Measurements from ENCODE around the gene MAP4K2.

DNA sequence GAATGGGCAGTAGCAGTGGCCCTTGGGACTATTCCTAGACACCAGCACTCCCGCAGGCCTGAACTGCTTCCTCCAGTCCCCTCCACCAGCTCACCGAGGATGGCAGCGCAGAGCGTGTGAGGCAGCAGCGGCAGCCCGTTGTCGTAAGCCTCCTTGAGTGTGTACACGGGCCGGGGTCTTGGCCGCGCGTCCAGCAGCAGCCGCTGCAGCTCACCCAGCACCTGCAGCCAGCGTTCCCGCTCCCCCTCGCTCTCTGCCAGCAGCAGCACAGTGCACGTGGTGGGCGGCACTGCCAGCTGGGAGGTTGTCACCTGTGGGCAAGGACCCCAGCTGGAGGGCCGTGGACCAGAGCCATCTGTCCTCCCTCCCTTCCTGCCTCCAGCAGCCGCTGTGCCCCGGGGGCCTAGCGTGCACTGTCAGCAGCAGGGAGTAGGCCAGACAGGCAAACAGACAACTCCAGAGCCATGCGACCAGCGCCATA is 28.4 kb upstream of the MAP4K2 start:
- TF ChIP-seq, protein P1, sequence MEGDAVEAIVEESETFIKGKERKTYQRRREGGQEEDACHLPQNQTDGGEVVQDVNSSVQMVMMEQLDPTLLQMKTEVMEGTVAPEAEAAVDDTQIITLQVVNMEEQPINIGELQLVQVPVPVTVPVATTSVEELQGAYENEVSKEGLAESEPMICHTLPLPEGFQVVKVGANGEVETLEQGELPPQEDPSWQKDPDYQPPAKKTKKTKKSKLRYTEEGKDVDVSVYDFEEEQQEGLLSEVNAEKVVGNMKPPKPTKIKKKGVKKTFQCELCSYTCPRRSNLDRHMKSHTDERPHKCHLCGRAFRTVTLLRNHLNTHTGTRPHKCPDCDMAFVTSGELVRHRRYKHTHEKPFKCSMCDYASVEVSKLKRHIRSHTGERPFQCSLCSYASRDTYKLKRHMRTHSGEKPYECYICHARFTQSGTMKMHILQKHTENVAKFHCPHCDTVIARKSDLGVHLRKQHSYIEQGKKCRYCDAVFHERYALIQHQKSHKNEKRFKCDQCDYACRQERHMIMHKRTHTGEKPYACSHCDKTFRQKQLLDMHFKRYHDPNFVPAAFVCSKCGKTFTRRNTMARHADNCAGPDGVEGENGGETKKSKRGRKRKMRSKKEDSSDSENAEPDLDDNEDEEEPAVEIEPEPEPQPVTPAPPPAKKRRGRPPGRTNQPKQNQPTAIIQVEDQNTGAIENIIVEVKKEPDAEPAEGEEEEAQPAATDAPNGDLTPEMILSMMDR (IDR thresholded peaks at IDR 0.05), result no peak
- TF ChIP-seq POLR2A (IDR thresholded peaks at IDR 0.05; ENCODE audit: low read depth), result no peak
